ENCODE data around the gene SAMD4A.

- no peak for TF ChIP-seq CTCF (conservative IDR thresholded peaks at IDR 0.05)
- TF ChIP-seq EZH2 (IDR thresholded peaks at IDR 0.05; ENCODE audit: low read depth): no peak
These were observed 149.9 kb downstream of the SAMD4A start for GRCh38 chr14:54716862-54717261.

All from PC-9 (cell line).